ENCODE results near the gene EP400. TPM values are rescaled to one million over a fixed set of nuclear protein-coding genes. Genes with fewer than 3 reads are reported as not detected.
A peak's percentile ranks its signal among the peaks of the same experiment; 100 is the strongest.

EP400 gene
- total RNA-seq, 1 experiment from 2014 or later: 80.1 TPM

- CTCF ChIA-PET: interaction anchor here (0.6 kb wide), 1 partner anchor 173 kb away, joined by 3 read pairs; no protein-coding TSS in a partner anchor
- BruUV-seq (replicated peaks): no TSS peak
- Histone ChIP-seq H3K27ac (ENCODE audit: low read depth, low read length, poor library complexity, severe bottlenecking) (no peak overlapping the region), H3K27me3 (replicated peaks; ENCODE audit: insufficient read depth, low read depth, low read length, poor library complexity) (no peaks in the 10 kb centered on the region), H3K36me3 (ENCODE audit: insufficient read depth, low read length, poor library complexity, severe bottlenecking) (peaks cover 82% of the 10 kb centered on the region), H3K4me1 (ENCODE audit: insufficient read depth, low read length, poor library complexity, severe bottlenecking) (no peaks in the 10 kb centered on the region), H3K9me3 (ENCODE audit: low read depth, low read length, poor library complexity, severe bottlenecking) (no peaks in the 10 kb centered on the region), H3K4me3 (ENCODE audit: low read depth, low read length, poor library complexity, severe bottlenecking) (no peak overlapping the region)
- DNase-seq (ENCODE audit: low spot score): no peak
- POLR2A ChIA-PET (ENCODE audit: low non-redundant PET): no interaction called here
- intact Hi-C loops (cut with micrococcal nuclease; ENCODE audit: unreplicated experiment): no loop called here
- TF ChIP-seq CTCF (conservative IDR thresholded peaks at IDR 0.05; ENCODE audit: low read depth, low read length) (no peak), EZH2 (IDR thresholded peaks at IDR 0.05; ENCODE audit: borderline replicate concordance, low read depth, low read length, poor library complexity, severe bottlenecking) (no peak)
Observed at GRCh38 chr12:132009336-132009859, 59.7 kb downstream of the EP400 start.

GRCh38 chr12:132012919-132013568, 63.3 kb downstream of the EP400 start:
- H3K9me3 ChIP-seq (ENCODE audit: low read depth, low read length, poor library complexity, severe bottlenecking): no peaks in the 10 kb centered on the region
- no peaks in the 10 kb centered on the region for H3K27me3 ChIP-seq (replicated peaks; ENCODE audit: insufficient read depth, low read depth, low read length, poor library complexity)
- no peak for DNase-seq (ENCODE audit: low spot score)
- intact Hi-C loops (cut with micrococcal nuclease; ENCODE audit: unreplicated experiment): no loop called here
- no peak overlapping the region for H3K4me3 ChIP-seq (ENCODE audit: low read depth, low read length, poor library complexity, severe bottlenecking)
- H3K36me3 ChIP-seq (ENCODE audit: insufficient read depth, low read length, poor library complexity, severe bottlenecking): peaks cover 81% of the 10 kb centered on the region
- BruUV-seq (replicated peaks): TSS peak; percentile 68
- H3K27ac ChIP-seq (ENCODE audit: low read depth, low read length, poor library complexity, severe bottlenecking): no peak overlapping the region
- no peak for TF ChIP-seq EZH2 (IDR thresholded peaks at IDR 0.05; ENCODE audit: borderline replicate concordance, low read depth, low read length, poor library complexity, severe bottlenecking)
- TF ChIP-seq CTCF (conservative IDR thresholded peaks at IDR 0.05; ENCODE audit: low read depth, low read length): no peak
- ChIA-PET CTCF (no interaction called here), POLR2A (ENCODE audit: low non-redundant PET) (no interaction called here)
- no peaks in the 10 kb centered on the region for H3K4me1 ChIP-seq (ENCODE audit: insufficient read depth, low read length, poor library complexity, severe bottlenecking)

GRCh38 chr12:132014092-132014914, 64.6 kb downstream of the EP400 start:
- ChIA-PET POLR2A (ENCODE audit: low non-redundant PET) (no interaction called here), CTCF (interaction anchor here (0.6 kb wide), 1 partner anchor 65 kb away, joined by 3 read pairs; the partner anchor contains the start of gene EP400)
- H3K27ac ChIP-seq (ENCODE audit: low read depth, low read length, poor library complexity, severe bottlenecking): no peak overlapping the region
- intact Hi-C loops (cut with micrococcal nuclease; ENCODE audit: unreplicated experiment): no loop called here
- no peak for DNase-seq (ENCODE audit: low spot score)
- no peak for TF ChIP-seq EZH2 (IDR thresholded peaks at IDR 0.05; ENCODE audit: borderline replicate concordance, low read depth, low read length, poor library complexity, severe bottlenecking)
- no TSS peak for BruUV-seq (replicated peaks)
- peaks cover 84% of the 10 kb centered on the region for H3K36me3 ChIP-seq (ENCODE audit: insufficient read depth, low read length, poor library complexity, severe bottlenecking)
- no peaks in the 10 kb centered on the region for H3K9me3 ChIP-seq (ENCODE audit: low read depth, low read length, poor library complexity, severe bottlenecking)
- H3K4me1 ChIP-seq (ENCODE audit: insufficient read depth, low read length, poor library complexity, severe bottlenecking): no peaks in the 10 kb centered on the region
- no peak overlapping the region for H3K4me3 ChIP-seq (ENCODE audit: low read depth, low read length, poor library complexity, severe bottlenecking)
- H3K27me3 ChIP-seq (replicated peaks; ENCODE audit: insufficient read depth, low read depth, low read length, poor library complexity): no peaks in the 10 kb centered on the region
